SW 1271 (cell line): Measurements from ENCODE around the gene PARD3.
"Not testable (repeated sequence)": the region's sequence is repeated elsewhere in the genome, so short reads cannot be mapped to it uniquely, and the experiment has no call there.

ENCODE experiments used
- DNase-seq, 2 experiments: peaks; one replicate each; lab custom pipeline; 2025; lab: John Stamatoyannopoulos, UW

Gene PARD3

DNA sequence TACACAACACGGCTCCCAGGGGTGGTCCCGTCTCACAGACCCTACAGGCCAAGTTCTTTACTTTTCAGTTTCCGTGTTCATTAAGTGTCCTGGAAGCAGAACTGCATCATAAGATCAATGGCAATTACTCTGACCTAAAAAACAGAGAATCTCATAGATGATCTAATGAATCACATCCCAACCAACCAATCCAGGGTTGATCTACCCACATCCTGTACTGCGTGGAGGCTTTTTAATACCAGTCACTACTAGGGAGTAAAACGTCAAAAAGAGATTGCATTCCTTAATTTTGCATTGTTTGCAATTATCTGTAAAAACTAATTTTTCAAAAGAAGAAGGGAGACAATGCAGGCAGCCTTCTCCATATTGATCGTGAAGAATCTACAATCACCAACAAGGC lies 72.6 kb downstream of the PARD3 start:
- no peak for DNase-seq

DNA sequence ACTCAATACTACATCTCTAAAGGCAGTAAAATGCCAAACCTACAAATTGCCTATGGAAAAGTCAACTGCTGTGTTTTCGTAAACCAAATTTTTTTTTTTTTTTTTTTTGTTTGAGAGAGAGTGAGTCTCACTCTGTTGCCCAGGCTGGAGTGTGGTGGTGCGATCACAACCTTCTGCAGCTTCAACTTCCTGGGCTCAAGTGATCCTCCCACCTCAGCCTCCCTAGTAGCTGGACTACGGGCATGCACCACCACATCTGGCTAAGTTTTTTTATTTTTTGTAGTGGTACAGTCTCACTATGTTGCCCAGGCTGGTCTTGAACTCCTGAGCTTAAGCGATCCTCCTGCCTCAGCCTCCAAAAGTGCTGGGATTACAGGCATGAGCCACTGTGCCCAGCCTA lies 74.0 kb downstream of the PARD3 start:
- not testable (repeated sequence) for DNase-seq

DNA sequence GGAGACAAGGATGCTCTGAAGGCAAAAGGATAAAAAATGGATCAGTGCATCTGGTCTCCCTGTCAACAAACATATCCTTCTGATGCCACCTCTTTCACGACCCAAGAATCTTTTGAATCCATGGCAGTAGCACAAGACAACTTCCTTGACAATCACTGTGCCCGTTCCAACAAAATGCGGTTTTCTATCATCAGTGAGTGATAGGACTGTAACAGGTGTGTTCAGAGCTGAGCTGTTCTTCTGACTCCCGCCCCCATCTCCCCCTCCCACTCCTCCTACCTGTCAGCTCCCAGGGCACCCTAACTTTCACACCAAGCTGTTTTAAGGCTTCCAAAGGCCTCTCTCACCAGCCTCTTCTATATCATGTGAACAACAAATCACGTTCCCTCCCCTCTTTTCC lies 74.8 kb downstream of the PARD3 start:
- no peak for DNase-seq

DNA sequence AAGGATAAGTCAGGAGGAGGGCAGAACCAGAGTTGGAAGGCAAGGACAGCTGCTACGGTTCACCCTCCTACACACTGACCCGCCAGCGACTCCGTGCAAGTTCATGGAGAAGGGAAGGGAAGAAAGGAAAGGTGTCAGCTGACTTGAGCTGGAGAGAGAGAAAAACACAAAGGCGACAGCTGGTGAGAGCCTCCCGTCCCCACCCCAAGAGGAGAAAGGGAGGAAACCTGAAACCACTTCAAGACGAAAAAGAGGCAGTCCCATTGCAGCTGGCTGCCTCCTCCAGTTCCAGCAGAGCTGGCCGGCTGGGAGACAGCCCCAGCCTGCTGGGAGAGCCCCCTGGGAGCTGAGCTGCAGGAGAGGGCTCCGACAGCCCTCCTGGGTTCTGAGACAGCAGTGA lies 75.2 kb downstream of the PARD3 start:
- DNase-seq, result no peak

DNA sequence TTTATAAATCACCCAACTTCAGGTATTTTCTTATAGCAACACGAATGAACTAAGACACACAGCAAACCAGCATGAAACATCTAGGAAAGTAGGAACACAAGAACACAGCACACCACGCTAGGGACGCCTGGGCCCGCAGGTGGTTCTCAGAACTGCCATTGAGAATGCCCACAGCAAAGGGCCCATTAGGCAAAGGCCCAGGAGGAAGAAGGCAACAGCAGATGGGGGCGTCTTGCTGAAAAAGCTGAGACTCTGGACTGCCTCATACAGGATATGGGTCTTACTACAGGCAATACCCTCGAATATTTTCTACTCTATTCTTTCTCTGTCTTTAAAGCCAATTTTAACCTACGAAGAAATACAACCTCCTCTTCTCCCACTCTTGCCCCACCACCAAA lies 77.3 kb downstream of the PARD3 start:
- no peak for DNase-seq

DNA sequence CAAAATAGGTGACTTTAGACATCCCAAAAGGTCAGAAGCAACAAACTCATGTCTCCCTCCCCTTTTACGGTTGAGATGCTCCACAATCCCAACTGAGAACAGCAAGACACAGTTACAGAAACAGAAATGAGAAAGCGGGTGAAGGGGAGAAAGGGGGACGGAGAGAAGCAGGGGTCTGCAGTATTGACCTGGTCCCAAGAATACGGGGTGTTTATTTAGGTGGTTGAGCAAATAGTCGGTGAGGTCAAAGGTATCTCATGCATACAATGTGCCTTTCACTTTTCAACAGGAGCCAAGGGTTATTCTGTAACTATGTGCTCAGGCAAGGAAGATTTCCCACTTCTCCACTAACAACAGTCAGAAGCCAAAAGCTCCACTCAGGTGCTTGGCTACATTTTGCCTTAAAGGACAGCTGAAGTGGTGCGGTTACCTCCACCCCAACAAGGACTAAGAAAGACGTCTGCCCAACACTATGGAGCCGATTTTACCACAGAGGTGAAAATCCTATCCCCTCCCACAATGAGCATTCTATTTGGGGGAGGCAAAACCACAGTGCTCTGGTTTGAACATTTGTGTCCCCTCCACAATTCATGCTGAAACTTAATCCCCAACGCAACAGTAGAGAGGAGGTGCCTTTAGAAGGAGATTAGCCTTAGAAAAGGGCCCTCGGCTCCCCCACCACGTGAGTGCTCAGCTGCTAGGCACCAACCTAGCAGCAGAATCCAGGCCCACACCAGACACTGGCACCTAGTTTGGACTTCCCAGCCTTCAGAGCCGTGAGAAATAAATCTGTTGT lies 77.9 kb downstream of the PARD3 start:
- DNase-seq, result no peak

DNA sequence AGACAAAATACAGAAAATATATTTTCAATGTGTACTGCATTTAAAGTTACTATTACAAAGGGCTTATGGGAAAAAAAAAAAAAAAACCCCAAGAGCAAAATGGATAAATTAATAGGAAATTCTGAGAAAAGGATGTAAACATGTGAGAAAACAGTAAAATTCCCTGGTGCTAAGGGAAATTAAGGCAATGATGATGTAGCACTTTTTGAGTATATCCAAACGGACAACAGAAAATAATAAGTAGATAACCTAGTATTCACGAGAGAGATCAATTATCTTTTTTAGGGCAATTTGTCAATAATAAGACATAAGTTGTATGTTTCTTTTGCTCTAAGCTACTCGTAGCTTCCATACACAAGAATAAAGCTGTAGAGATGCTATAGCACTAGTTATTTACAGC lies 80.2 kb downstream of the PARD3 start:
- no peak for DNase-seq

DNA sequence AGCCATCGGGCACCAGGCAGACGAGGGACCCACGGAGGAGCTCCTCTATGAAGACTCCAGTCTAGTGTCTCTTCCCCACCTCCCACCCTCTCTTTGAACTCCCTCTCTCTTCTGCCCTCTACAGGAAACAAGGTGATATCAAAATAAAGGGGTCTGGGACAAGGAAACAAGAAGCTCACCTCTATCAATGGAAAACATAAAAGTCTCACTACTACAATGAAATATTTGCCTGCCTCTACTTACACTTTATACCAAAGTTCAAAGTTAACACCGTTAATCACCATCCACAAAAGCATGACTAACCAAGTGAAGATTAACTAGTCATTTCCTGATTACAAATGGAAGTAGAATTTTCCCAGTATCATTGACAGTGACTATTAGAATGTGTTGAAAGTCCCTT lies 82.2 kb downstream of the PARD3 start:
- peak; percentile 32 to 37 for DNase-seq

DNA sequence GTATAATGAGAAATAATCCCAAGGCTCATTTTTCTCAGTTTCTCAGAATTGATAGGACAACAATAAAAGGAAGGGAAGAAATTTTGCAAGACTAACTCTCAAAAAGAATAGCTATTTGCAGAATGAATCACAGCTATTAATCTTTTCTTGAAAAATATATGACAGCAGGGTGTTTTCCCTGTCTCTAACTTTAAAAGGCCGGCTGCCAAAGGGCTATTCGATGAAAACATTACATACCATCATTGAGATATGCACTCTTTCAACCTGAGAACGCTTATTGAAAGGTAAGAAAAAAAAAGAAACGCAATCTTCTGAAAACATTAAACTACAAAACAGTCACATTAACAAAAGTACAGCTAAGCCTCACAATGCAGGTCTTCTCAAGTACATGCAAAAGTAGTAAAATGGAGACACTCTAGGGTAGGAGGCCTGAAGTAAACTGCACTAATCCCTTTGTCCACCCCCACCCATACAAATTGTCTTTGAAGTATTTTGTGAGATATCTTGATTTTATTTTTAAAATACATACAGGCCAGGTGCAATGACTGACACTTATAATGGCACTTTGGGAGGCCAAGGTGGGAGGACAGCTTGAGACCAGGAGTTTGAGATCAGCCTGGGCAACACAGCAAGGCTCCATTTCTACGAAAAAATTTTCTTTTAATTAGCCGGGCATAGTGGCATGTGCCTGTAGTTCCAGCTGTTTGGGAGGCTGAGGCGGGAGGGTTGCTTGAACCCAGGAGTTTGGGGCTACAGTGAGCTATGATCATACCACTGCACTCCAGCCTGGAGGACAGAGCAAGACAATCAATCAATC lies 83.0 kb downstream of the PARD3 start:
- DNase-seq, result peak in 1 of 2 experiments; percentile 66

DNA sequence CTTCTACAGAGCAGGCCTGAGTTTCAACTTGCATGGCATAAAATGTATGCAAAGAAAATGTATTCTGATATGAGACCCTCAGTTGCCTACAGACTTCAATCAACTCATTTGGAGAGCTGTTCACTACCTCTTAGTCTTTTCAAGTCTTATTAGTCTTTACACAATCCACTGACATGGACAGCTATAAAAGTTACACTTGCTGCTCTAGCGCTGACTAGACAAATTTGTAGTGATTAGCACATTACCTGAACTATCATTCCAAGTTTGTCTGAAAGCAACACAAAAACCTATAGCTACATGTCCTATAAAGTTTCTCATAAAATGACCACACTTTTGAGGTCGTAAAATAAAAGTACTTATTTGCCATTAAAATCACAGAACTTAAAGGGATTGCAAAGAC lies 83.9 kb downstream of the PARD3 start:
- DNase-seq, result no peak

DNA sequence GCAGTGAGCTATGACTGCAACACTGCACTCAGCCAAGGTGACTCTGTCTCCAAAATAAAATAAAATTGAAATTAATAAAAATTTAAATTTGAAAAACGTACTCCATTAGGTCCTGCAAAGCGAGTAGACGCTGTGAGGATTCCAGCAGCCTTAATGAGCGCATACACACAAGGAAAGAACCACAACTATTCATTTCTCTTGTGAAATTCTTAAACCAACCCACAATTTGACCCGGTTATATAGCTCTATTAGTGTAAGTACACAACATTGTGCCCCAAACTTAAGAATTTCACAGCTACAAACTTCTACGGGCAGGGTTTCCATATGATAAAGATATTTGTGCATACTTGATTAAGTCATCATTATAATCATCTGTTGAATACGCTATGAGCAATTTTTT lies 84.4 kb downstream of the PARD3 start:
- no peak for DNase-seq

DNA sequence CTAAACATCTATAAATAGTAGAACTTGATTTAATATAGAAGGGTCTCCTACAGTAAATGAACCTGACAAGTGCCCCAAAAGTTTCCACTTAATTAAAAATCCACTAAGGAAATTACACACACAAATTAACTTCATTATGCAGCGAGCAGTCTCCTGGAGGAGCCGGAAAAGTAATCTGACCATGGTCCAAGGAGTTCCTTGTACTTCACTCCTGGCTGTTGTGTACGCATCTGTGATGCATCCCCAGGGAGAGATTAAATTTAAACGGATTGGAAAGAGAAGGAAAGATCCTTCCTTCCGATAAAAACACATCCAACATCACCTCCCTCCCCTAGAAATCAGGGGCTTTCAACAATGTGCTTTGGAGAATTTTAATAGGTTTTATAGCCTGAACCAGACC lies 85.5 kb downstream of the PARD3 start:
- no peak for DNase-seq

DNA sequence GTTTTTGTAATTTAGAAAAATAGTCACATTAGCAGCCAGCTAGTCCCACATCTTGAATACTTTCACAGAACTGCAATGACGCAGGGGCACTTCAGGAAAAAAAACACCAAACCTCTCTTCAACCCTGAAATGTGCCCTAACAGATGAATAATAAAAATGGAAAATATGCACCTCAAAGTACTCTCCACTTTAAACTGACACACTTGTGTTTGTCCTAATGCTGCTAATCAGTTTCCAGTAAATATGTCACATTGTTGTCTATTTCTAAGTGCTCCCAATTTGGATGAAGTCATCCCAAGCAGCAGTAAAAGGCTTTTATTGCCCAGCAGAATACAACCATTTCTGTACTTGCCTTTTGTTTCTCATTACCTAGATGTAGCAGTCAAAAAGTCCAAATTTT lies 86.7 kb downstream of the PARD3 start:
- no peak for DNase-seq

DNA sequence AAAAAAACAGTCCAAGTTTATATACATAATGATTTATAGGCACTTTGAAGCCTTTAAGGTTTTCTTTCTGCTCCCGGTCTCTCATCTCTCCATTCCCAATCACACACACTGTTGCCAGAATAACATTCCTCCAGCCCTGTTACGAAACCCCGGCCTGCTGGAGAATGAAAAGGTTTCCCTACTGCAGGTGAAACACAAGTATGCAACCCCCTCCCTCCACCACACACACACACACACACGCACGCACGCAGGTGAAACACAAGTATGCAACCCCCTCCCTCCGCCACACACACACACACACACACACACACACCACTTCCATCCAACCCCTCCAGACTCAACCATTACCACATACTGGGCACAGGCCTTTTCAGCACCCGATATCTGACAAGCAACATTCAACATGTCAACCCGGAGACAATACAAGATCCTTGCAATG lies 87.5 kb downstream of the PARD3 start:
- no peak for DNase-seq

DNA sequence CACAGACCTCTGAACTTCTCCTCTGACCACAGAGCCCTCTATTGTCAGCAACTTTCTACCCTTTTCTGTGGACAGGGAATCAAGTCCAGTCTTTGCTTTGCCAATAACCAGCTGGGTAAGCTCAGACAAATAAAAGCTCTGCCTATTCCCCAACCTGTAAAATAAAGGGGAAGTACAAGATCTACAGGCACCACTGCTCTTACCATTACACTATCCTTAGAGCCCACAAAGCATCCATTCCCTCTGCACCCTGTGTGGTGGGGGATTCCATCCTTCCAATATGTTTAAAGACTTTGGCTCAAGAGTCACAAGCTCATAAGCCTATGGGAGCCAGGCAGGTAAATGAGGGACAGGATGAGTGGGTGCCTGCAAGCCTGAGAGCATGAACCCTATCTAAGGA lies 88.2 kb downstream of the PARD3 start:
- no peak for DNase-seq

DNA sequence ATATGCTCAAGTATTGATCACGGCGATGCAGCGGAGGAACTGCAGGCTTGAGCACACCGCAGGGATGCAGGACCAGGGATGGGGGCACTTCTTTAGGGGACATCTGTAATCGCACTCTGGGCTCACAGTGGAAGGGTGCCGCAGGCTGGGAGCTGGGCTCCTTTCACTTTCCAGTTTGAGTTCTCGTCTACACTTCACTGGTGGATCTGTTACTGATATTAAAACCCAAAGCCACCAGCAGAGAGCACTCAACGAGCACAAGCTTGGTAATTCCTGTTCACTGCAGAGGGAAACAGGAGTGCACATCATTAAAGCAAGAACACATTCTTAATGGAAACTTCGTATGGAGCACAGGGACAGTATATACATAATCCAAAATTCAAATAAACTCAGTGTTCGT lies 91.3 kb downstream of the PARD3 start:
- DNase-seq, result peak in 1 of 2 experiments; percentile 54

DNA sequence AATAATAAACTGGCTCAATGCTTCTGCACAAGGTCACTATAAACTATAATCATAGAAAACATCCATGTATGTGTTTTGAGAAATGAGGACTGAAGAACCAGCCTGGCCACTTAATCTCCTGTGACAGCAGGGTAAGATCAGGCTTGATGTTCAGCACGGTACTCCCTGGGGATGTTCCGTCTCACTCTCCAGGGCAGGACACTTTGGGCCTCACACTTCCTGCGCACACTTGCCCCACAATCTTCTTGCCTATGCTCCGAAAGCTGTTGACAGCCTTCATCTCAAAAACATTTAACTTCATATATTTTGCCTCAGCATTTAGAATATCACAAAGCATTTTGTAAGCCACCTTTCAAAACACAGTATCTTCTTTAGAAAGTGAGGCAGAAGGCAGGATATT lies 92.7 kb downstream of the PARD3 start:
- DNase-seq, result no peak

DNA sequence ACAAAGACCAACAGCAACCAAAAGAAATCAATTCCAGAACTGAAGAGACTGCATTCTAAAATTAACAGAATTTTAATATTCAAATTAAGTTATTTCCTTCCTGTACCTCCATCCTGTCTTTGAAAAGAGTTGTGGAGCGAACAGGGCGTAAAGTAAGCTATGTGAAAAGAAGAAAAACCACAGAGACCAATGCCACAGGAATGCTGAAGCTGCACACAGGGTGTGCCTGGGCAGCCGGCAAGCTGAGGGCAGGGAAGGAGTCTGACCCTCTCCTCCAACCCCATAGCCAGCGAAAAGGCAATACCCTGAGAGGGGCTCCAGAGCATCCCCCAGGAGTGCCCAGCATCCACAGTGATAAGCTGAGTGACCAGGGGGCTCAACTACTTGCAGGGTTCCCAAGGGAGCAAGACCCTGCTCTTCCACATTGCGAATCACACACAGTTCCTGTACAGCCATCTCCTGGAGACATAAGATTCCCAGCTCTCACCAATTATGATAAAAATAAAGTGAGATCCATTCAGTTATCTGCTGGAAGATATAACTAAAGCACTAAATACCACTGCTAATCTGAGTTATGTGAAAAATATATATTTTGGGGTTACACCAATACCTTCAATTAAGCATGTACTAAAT lies 93.8 kb downstream of the PARD3 start:
- peak in 1 of 2 experiments; percentile 56 for DNase-seq

DNA sequence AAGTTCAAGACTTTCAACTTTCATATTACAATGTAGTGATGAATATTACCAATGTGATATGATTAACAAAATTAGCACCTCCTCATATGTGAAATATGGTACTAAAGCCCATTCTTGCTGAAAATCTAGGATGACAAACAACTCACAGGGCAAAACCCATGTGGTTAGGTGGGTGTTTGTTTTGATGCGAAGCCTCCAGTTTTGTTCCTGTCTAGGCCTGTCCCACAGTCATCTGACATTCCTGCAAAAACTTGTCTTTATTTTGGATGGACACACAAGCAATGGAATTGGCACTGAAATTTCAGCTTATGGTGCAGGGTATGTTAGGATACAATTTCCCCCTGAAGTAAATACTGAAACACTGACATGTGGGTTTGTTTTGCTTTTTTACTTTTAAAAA lies 95.3 kb downstream of the PARD3 start:
- no peak for DNase-seq

DNA sequence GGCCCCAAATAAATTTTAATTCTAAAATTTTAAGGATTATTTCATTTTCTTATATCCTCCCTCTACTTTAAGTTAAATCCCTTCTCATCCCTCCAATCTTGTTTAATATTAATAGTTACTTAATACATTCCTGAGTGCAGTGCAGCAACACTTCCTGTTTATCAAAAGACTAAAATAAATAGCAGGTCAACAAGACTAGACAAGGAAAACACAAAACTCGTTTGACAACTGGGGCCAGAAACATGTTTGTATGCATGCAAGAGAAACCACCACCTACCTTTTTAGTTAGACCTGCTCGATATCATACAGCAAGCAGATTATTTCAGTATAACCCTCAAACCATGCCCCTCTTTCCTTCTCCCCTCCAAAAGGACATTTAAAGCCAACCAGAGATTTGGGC lies 95.8 kb downstream of the PARD3 start:
- DNase-seq, result no peak

DNA sequence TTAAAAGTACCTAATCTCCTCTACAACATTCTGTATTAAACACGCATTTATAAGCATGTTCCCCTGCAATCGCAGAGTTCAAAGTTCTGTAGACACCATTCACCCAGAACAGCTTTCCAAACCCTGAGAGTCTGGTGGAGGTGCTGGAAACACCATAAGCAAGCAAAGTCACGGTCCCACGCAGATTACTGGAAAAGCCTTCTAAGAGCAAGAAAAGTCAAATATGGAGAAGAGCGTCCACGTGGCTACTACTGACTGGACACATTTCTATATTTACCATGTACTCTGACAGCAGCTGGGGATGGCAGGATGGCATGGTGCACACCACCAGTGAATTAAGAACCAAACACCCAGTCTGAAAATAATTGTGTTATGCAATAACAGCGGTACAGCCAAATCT lies 97.7 kb downstream of the PARD3 start:
- no peak for DNase-seq

DNA sequence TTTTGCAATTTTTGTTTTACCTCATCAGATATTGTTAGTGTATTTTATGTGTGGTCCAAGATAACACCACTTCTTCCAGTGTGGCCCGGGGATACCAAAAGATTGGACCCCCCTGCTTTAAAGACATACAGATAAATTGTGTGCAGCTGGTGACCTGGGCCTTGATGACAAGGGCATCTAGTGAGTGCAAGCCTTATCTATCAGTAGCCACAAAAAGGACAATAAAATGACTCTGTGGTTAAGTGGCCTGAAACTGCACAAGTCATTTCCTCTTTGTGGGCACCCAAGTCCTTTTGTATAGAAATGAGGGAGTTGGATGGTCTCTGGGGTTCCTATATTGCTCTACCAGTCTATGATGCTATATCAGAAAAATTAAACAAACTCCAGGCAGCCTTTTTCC lies 98.1 kb downstream of the PARD3 start:
- DNase-seq, result no peak

DNA sequence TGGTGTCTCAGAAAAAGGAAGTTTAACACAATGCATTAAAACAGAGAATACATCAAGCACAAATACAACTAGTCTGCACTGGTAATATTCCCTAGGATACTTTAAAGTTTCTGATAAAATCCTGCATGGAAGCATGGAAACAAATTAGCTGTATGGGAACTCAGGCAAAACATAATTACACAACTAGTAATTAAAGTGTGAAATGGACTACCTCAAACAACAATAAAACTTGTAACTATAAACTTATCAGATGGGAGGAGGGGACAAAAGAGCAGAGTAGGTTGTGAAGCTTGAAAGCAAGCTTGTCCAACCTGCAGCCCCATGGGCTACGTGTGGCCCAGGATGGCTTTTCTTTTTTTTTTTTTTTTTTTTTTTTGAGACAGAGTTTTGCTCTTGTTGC lies 98.9 kb downstream of the PARD3 start:
- DNase-seq, result no peak
